ENCODE measurements around the gene PMM2. TPM values are rescaled to one million over a fixed set of nuclear protein-coding genes. Genes with fewer than 3 reads are reported as not detected.

Gene PMM2
- total and polyA plus RNA-seq, 2 donors (not counting 3 experiments of a cell fraction or from before 2014, with no cell fraction given) = 29.0 to 61.3 TPM

DNA sequence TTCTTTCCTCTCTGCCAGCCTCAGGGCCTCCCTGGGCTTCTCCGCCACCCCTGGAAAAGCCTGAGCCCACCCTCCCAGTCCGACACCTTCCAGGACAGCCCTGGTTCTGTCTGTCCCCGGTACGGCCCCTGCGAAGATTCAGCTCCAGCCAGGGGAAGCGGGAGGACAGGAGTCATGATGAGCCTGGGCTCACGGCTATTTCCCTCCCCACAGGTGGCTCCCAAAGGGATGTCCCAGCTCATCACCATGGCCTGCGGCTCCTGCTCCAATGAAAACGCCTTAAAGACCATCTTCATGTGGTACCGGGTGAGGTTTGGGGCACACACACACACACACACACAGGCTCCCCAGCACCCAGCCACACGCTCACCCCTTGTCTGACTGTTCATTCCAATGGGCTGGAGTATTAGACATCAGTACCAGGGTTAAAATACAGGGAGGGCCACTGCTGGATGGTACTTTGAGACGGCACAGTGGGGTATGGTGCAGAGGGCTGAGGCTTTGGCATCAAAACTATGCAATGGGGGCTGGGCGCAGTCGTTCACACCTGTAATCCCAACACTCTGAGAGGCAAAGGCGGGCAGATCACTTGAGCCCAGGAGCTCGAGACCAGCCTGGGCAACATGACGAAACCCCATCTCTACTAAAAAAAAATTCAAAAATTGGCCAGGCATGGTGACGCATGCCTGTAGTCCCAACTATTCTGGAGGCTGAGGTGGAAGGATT is 33.0 kb upstream of the PMM2 start:
- Histone ChIP-seq H3K36me3 (ENCODE audit: control insufficient read depth in 2 of 2, extremely low read depth in 1 of 2, insufficient read depth in 2 of 2, low read length in 2 of 2) (no peaks in the 10 kb centered on the region), H2AFZ (ENCODE audit: low read depth, low read length) (no peak overlapping the region), H4K20me1 (replicated peaks; ENCODE audit: control insufficient read depth, extremely low read depth, insufficient read depth, low read length) (no peaks in the 10 kb centered on the region), H3K79me2 (ENCODE audit: control insufficient read depth, insufficient read depth, low read length) (no peaks in the 10 kb centered on the region), H3K4me1 (ENCODE audit: control insufficient read depth, extremely low read depth, insufficient read depth, low read length) (no peaks in the 10 kb centered on the region), H3K4me3 (replicated peaks in 1 of 3; ENCODE audit: insufficient read depth in 1 of 3, low read depth in 1 of 3, low read length in 3 of 3) (no peak overlapping the region), H3K9me3 (replicated peaks; ENCODE audit: control insufficient read depth, insufficient read depth, low read length) (no peaks in the 10 kb centered on the region), H3K27me3 (ENCODE audit: control insufficient read depth in 2 of 2, insufficient read depth in 2 of 2, low read length in 2 of 2) (no peaks in the 10 kb centered on the region), H3K4me2 (ENCODE audit: insufficient read depth, low read length) (no peak overlapping the region), H3K27ac (ENCODE audit: insufficient read depth, low read depth, low read length) (no peak overlapping the region), H3K9me1 (replicated peaks; ENCODE audit: control insufficient read depth, extremely low read depth, insufficient read depth, low read length) (no peaks in the 10 kb centered on the region), H3K9ac (replicated peaks; ENCODE audit: extremely low read depth, insufficient read depth, low read length) (no peak overlapping the region)
- DNase-seq (ENCODE audit: low read depth, low spot score) (no peak), FAIRE-seq (no peak)
- ChIA-PET CTCF (no interaction called here), POLR2A (no interaction called here)
- dilution Hi-C loops (cut with MboI; ENCODE audit: extremely low pct_ligation_motif_present, low sequenced_read_pairs) (no loop called here), intact Hi-C loops (cut with micrococcal nuclease) (no loop called here)
- BruUV-seq (replicated peaks) = no TSS peak
- no peak for TF ChIP-seq POLR2A (IDR thresholded peaks at IDR 0.05; ENCODE audit: low read depth, low read length)
- TF ChIP-seq EZH2 (IDR thresholded peaks at IDR 0.05; ENCODE audit: borderline replicate concordance, low read depth, low read length, severe bottlenecking) = no peak
- no peak for TF ChIP-seq MYC (IDR thresholded peaks at IDR 0.05; ENCODE audit: low read depth, low read length)
- no peak for TF ChIP-seq GATA2 (IDR thresholded peaks at IDR 0.05; ENCODE audit: insufficient read depth, insufficient read length, low read depth, low read length)
- TF ChIP-seq JUN (IDR thresholded peaks at IDR 0.05; ENCODE audit: borderline replicate concordance, insufficient read depth, insufficient read length, low read depth) = no peak
- no peak for TF ChIP-seq POLR2AphosphoS5 (IDR thresholded peaks at IDR 0.05; ENCODE audit: insufficient read depth, low read depth, low read length)
- TF ChIP-seq, protein P1, sequence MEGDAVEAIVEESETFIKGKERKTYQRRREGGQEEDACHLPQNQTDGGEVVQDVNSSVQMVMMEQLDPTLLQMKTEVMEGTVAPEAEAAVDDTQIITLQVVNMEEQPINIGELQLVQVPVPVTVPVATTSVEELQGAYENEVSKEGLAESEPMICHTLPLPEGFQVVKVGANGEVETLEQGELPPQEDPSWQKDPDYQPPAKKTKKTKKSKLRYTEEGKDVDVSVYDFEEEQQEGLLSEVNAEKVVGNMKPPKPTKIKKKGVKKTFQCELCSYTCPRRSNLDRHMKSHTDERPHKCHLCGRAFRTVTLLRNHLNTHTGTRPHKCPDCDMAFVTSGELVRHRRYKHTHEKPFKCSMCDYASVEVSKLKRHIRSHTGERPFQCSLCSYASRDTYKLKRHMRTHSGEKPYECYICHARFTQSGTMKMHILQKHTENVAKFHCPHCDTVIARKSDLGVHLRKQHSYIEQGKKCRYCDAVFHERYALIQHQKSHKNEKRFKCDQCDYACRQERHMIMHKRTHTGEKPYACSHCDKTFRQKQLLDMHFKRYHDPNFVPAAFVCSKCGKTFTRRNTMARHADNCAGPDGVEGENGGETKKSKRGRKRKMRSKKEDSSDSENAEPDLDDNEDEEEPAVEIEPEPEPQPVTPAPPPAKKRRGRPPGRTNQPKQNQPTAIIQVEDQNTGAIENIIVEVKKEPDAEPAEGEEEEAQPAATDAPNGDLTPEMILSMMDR (IDR thresholded peaks at IDR 0.05; ENCODE audit: extremely low read depth in 1 of 2, insufficient read depth in 1 of 2, low read depth in 1 of 2, low read length in 2 of 2) = no peak
- no peak for TF ChIP-seq FOS (IDR thresholded peaks at IDR 0.05; ENCODE audit: borderline replicate concordance, insufficient read depth, low read length)
- TF ChIP-seq, protein P2, sequence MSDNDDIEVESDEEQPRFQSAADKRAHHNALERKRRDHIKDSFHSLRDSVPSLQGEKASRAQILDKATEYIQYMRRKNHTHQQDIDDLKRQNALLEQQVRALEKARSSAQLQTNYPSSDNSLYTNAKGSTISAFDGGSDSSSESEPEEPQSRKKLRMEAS (IDR thresholded peaks at IDR 0.05; ENCODE audit: insufficient read depth, insufficient read length) = no peak
